ENCODE data around the gene PRR16. TPM values are rescaled to one million over a fixed set of nuclear protein-coding genes. Genes with fewer than 3 reads are reported as not detected.
A peak's percentile ranks its signal among the peaks of the same experiment; 100 is the strongest.

Gene PRR16
- total RNA-seq, 1 donor from 2014 or later = 10.7 TPM

DNA sequence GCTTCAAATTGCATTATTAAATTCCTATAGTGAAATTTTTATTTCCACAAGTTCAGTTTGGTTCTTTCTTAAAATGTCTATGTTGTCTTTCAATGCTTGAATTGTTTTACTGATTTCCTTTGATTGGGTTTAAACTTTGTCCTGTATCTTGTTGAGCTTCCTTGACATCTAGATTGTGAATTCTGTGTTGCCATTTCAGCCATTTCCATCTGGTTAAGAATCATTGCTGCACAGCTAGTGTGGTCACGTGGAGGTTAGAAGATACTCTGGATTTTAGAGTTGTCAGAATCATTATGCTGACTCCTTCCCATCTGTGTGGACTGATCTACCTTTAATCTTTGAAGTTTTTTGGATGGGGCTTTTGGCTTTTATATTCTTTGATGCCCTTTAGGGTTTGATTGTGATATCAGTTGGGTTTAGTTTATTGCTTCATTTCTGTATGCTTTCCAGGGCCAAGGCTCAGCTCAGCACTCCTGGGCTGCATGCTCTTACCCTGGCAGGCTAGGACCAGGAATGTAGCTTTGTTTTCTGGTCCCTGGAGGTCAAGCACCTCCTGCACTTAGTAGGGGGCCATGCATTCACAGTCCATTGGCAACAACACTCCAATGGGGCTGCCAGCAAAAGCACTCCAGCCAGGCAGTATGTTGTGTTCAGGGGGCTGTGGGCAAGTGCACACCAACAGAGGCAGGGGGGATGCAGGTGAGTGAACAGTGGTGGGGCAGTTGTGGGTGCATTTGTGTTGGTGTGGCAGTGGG is 141.4 kb downstream of the PRR16 start:
- TF ChIP-seq, protein P1, sequence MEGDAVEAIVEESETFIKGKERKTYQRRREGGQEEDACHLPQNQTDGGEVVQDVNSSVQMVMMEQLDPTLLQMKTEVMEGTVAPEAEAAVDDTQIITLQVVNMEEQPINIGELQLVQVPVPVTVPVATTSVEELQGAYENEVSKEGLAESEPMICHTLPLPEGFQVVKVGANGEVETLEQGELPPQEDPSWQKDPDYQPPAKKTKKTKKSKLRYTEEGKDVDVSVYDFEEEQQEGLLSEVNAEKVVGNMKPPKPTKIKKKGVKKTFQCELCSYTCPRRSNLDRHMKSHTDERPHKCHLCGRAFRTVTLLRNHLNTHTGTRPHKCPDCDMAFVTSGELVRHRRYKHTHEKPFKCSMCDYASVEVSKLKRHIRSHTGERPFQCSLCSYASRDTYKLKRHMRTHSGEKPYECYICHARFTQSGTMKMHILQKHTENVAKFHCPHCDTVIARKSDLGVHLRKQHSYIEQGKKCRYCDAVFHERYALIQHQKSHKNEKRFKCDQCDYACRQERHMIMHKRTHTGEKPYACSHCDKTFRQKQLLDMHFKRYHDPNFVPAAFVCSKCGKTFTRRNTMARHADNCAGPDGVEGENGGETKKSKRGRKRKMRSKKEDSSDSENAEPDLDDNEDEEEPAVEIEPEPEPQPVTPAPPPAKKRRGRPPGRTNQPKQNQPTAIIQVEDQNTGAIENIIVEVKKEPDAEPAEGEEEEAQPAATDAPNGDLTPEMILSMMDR (IDR thresholded peaks at IDR 0.05) = no peak
- H3K4me3 Mint-ChIP-seq (ENCODE audit: unreplicated experiment) = no peak overlapping the region
- H3K27ac Mint-ChIP-seq (ENCODE audit: unreplicated experiment) = peak overlapping the region; percentile 80

DNA sequence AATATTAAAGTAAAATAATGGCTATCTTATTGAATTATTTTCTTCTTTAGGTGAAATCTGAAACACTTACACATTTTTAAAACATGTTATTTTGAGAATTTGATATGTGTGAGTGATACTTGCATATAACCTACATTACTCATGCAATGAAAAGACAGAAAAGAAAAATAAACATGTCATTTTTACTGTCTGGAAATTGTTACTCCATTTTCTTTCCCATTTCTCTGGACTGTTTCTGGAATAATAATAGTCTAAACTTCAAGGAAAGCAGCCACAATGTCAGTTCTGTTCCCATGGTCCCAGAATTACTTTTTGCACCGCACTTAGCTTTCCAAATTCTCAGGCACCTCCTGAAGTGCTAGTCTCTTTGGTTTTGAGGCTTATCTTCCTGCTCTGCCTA is 145.5 kb downstream of the PRR16 start:
- no peak for DNase-seq (ENCODE audit: low spot score)
- Mint-ChIP-seq H3K27me3 (ENCODE audit: low read depth) (no peaks in the 10 kb centered on the region), H3K27ac (ENCODE audit: unreplicated experiment) (peak overlapping the region; percentile 94), H3K4me3 (ENCODE audit: unreplicated experiment) (peak overlapping the region; percentile 35), H3K4me1 (ENCODE audit: low read depth) (peaks cover 75% of the 10 kb centered on the region), H3K36me3 (ENCODE audit: low read depth) (peaks cover 8% of the 10 kb centered on the region), H3K9me3 (ENCODE audit: low read depth) (peaks cover 11% of the 10 kb centered on the region)
- TF ChIP-seq, protein P1 (IDR thresholded peaks at IDR 0.05) = no peak

More for the DNA sequence above, 141.4 kb downstream of the PRR16 start:
- H3K4me1 Mint-ChIP-seq (ENCODE audit: low read depth) = peaks cover 78% of the 10 kb centered on the region
- DNase-seq (ENCODE audit: low spot score) = no peak
- peaks cover 12% of the 10 kb centered on the region for H3K36me3 Mint-ChIP-seq (ENCODE audit: low read depth)
- H3K9me3 Mint-ChIP-seq (ENCODE audit: low read depth) = peaks cover 38% of the 10 kb centered on the region
- no peaks in the 10 kb centered on the region for H3K27me3 Mint-ChIP-seq (ENCODE audit: low read depth)

DNA sequence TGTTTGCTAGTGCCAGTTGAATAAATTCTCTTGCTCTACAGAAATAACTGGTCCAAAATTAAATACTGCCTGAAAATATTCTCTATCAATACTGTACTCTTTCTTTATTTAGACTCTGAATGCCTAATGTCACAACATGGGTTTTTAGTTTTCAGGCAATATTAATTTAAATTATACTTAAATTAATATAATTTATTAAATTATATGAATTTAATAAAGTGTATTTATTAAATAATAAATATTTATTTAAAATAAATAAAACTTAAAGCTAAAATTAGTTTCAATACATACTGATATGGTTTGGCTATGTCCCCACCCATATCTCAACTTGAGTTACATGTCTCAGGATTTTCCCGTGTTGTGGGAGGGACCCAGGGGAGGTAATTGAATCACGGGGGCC is 146.0 kb downstream of the PRR16 start:
- no peak for DNase-seq (ENCODE audit: low spot score)
- Mint-ChIP-seq H3K9me3 (ENCODE audit: low read depth) (peaks cover 9% of the 10 kb centered on the region), H3K4me3 (ENCODE audit: unreplicated experiment) (no peak overlapping the region), H3K4me1 (ENCODE audit: low read depth) (peaks cover 75% of the 10 kb centered on the region), H3K27me3 (ENCODE audit: low read depth) (no peaks in the 10 kb centered on the region), H3K36me3 (ENCODE audit: low read depth) (peaks cover 6% of the 10 kb centered on the region), H3K27ac (ENCODE audit: unreplicated experiment) (peak overlapping the region; percentile 94)
- TF ChIP-seq, protein P1 (IDR thresholded peaks at IDR 0.05) = no peak

DNA sequence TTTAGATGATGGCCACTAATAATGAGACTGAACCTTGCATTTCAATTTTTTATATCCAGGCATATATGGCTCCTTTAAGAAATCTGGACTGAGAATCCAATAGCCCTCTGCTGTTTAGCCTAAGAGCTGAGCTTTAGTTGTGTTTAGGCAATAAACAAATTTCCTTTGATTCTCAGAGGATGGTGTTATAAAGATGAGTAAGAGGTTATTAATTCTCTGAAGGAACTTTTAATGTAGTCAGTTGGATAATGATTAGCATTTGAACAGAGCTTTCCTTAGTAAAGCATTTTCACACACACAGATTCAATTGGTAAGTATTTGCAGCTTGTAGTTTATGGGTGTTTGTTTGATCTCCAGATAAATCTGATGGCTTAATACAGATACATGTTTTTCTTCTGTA is 149.6 kb downstream of the PRR16 start:
- H3K4me3 Mint-ChIP-seq (ENCODE audit: unreplicated experiment) = no peak overlapping the region
- TF ChIP-seq, protein P1 (IDR thresholded peaks at IDR 0.05) = no peak
- peaks cover 6% of the 10 kb centered on the region for H3K9me3 Mint-ChIP-seq (ENCODE audit: low read depth)
- peaks cover 6% of the 10 kb centered on the region for H3K36me3 Mint-ChIP-seq (ENCODE audit: low read depth)
- peak overlapping the region; percentile 65 for H3K27ac Mint-ChIP-seq (ENCODE audit: unreplicated experiment)
- peaks cover 63% of the 10 kb centered on the region for H3K4me1 Mint-ChIP-seq (ENCODE audit: low read depth)
- no peaks in the 10 kb centered on the region for H3K27me3 Mint-ChIP-seq (ENCODE audit: low read depth)
- no peak for DNase-seq (ENCODE audit: low spot score)

DNA sequence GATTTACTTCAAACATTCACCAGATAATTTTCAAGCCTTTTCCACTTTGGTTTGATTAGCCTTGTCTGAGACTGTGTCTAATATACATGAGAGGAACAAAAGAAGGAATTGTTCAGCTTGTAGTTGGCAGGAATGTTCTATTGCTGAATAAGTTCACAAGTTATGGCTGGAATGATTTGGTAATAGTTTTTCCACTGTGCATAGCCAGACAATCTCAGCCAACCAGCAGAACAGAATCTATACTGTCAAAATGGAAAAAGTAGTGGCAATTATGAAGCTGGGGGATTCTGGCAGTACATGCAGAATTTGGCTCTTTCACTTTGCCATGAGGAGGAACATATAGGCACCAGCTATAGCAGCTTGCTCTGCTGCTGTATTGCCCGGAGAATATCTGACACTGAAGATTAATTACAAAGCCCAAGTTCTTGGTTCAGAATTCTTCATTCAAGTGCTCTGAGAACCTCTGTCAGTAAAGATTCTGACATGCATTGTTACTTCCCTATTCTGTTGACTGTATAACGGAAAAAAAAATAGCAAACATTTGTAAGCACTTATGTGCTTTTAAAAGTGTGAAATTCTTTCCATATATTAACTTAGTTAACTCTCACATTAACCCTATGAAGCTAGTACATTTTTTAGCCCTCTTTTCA is 150.6 kb downstream of the PRR16 start:
- H3K9me3 Mint-ChIP-seq (ENCODE audit: low read depth) = peaks cover 6% of the 10 kb centered on the region
- H3K27me3 Mint-ChIP-seq (ENCODE audit: low read depth) = no peaks in the 10 kb centered on the region
- TF ChIP-seq, protein P1 (IDR thresholded peaks at IDR 0.05) = no peak
- H3K4me3 Mint-ChIP-seq (ENCODE audit: unreplicated experiment) = no peak overlapping the region
- H3K27ac Mint-ChIP-seq (ENCODE audit: unreplicated experiment) = peak overlapping the region; percentile 65
- no peak for DNase-seq (ENCODE audit: low spot score)
- peaks cover 6% of the 10 kb centered on the region for H3K36me3 Mint-ChIP-seq (ENCODE audit: low read depth)
- H3K4me1 Mint-ChIP-seq (ENCODE audit: low read depth) = peaks cover 61% of the 10 kb centered on the region
